OCI-LY7 (cell line): ENCODE results near the gene SCN1A. TPM values are rescaled to one million over a fixed set of nuclear protein-coding genes. Genes with fewer than 3 reads are reported as not detected.

Experiments used
- Bru-seq: library from RNA; stranded (reverse); fragments of 400-500 nt; gene quantifications from one replicate; lab custom pipeline; 2021; lab: Mats Ljungman, UMichigan
- BruChase-seq, 2 experiments: library from RNA; stranded (reverse); fragments of 400-500 nt; gene quantifications; one replicate each; lab custom pipeline; 2021; lab: Mats Ljungman, UMichigan
- BruUV-seq: library from RNA; stranded (reverse); fragments of 400-500 nt; replicated peaks from 2 replicates; lab custom pipeline; 2021; lab: Mats Ljungman, UMichigan
- CTCF ChIA-PET: fragments of 300-600 bp; sonication (Branson Sonifier 250); formaldehyde crosslinking; loops from one replicate; lab custom pipeline; 2022; ENCODE audit warnings: antibody characterized with exemption; ENCODE audit not compliant: unreplicated experiment; lab: Charles Lee
- POLR2A ChIA-PET: fragments of 300-600 bp; sonication (Branson Sonifier 250); formaldehyde crosslinking; loops from one replicate; lab custom pipeline; 2022; ENCODE audit warnings: antibody characterized with exemption; lab: Charles Lee
- DNase-seq: peaks from one replicate; pipeline ENCODE4 v3.0.0-alpha.2; 2015; ENCODE audit warnings: low spot score
- H2AFZ ChIP-seq: fragments of 200-600 bp; sonication (generic), shearing (Covaris generic); 2 replicates; pipeline ENCODE4 v1.6.1; 2014; ENCODE audit warnings: mild to moderate bottlenecking, antibody characterized with exemption, low read length, moderate library complexity
- H3K27ac ChIP-seq: fragments of 200-600 bp; sonication (generic); 2 replicates; pipeline ENCODE4 v1.5.1; 2014; ENCODE audit warnings: mixed run types, low read depth, mild to moderate bottlenecking, moderate library complexity, low read length, inconsistent platforms; ENCODE audit not compliant: poor library complexity, severe bottlenecking
- H3K36me3 ChIP-seq: fragments of 200-600 bp; sonication (generic); 2 replicates; pipeline ENCODE4 v1.6.1; 2014; ENCODE audit warnings: mild to moderate bottlenecking, antibody characterized with exemption, low read length, moderate library complexity, mixed read lengths; ENCODE audit not compliant: insufficient read depth
- H3K4me1 ChIP-seq: fragments of 200-600 bp; sonication (generic); 2 replicates; pipeline ENCODE4 v1.5.1; 2014; ENCODE audit warnings: mild to moderate bottlenecking, low read length; ENCODE audit not compliant: insufficient read depth, poor library complexity, severe bottlenecking
- H3K4me2 ChIP-seq: fragments of 200-600 bp; sonication (generic); 2 replicates; pipeline ENCODE4 v1.6.1; 2014; ENCODE audit warnings: mild to moderate bottlenecking, low read length
- H3K4me3 ChIP-seq: fragments of 200-600 bp; sonication (generic); 2 replicates; pipeline ENCODE4 v1.5.1; 2014; ENCODE audit warnings: mild to moderate bottlenecking, low read depth, low read length; ENCODE audit not compliant: poor library complexity, severe bottlenecking
- H3K79me2 ChIP-seq: fragments of 200-600 bp; sonication (generic); 2 replicates; pipeline ENCODE4 v1.6.1; 2016; ENCODE audit warnings: low read depth, mild to moderate bottlenecking, low read length, moderate library complexity, mixed read lengths; ENCODE audit not compliant: insufficient read depth
- H3K9me2 ChIP-seq: fragments of 200-600 bp; sonication (generic); 2 replicates; pipeline ENCODE4 v1.6.1; 2016; ENCODE audit warnings: mild to moderate bottlenecking, low read length, mixed read lengths; ENCODE audit not compliant: insufficient read depth
- H3K9me3 ChIP-seq: fragments of 200-600 bp; sonication (generic); 2 replicates; pipeline ENCODE4 v1.6.1; 2014; ENCODE audit warnings: mild to moderate bottlenecking, mixed run types, low read length, mixed read lengths
- H4K20me1 ChIP-seq: fragments of 200-600 bp; sonication (generic); 2 replicates; pipeline ENCODE4 v1.6.1; 2014; ENCODE audit warnings: mild to moderate bottlenecking, antibody characterized with exemption, low read length, moderate library complexity, mixed read lengths; ENCODE audit not compliant: insufficient read depth
- EZH2phosphoT487 ChIP-seq: fragments of 200-600 bp; sonication (generic); IDR thresholded peaks from 2 replicates; pipeline ENCODE4 v1.6.1; 2018; ENCODE audit warnings: low read depth, borderline replicate concordance, mild to moderate bottlenecking, mixed run types, antibody characterized with exemption, low read length, moderate library complexity, mixed read lengths
- intact Hi-C: fragments of 100-400 bp; cut with micrococcal nuclease; formaldehyde crosslinking; loops from one replicate; pipeline ENCODE4 v1.10.0; 2022; ENCODE audit not compliant: unreplicated experiment
- long read RNA-seq: library from polyadenylated mRNA; stranded (forward); transcript quantifications from one replicate; pipeline ENCODE4 v2.0.0, GENCODE V29; 2022
- total RNA-seq, 2 experiments: library from RNA; depleted of rRNA in 1 of 2; stranded (reverse); fragments of >200 nt in 1 of 2; shearing (Covaris generic) in 1 of 2; gene quantifications; 2 replicates each; pipeline ENCODE4 v1.2.3, GENCODE V29; 2014 to 2022
- TF ChIP-seq, protein P1 (sequence below): fragments of 200-600 bp; sonication (generic); conservative IDR thresholded peaks from 2 replicates; pipeline ENCODE4 v1.5.1; 2014; ENCODE audit warnings: mild to moderate bottlenecking, antibody characterized with exemption, low read length, moderate library complexity, mixed read lengths

The SCN1A gene
- total RNA-seq (2014; rRNA removed; shearing (Covaris generic)), result not detected in 2 replicates
- not detected in 2 replicates for total RNA-seq (2022)
- Bru-seq, nascent RNA, result percentile 1 among the genes with signal in this experiment
- not detected for BruChase-seq, experiment 1, labeled RNA remaining after a 6-hour chase
- BruChase-seq, experiment 2, labeled RNA remaining after a 2-hour chase, result percentile 1 among the genes with signal in this experiment
- long read RNA-seq, result 0 reads

DNA sequence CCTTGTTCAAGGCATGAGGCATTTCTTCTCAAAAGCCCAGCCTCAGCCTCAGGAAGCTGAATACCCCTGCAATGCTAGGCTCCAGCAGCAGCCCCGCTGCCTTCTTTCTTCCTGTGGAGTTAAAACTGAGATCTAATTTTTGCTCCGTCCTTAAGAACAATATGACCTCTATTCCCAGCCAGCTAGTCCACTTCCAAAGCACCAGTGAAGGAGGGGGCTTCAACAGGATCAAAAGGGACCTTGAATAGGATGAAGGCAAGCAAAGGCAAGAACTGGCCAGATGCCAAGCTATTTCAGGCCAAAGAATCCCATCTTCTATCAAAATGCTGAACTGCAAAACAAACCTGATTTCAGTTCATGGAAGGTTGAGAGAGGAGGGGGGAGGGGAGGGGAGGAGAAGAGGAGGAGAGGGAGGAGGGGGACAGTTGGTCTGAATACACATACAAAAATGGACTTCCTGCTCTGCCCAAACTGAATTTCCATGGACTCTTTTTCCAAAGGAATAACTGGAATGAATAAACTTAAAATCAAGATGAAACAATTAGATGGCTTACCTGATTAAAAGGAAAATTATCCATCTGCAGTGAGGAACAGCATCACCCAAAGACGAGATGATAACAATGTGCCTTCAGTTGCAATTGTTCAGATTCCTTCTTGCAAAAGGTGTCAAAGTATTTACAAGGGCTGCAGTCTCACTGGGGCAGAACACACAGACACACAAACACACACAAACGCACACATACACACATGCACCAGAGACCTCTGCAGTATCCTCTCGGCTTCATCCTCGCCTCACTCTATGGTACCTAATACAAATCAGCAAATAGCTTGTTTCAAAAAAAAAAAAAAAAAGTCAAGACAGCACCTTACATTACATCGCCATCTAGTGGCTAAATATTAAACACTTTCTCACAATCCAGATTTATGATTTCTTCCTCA lies at the start of gene SCN1A:
SCN1A (minus strand) TSS at position 804 of the 939 bp plus-strand sequence. CDS start 54,399 bp downstream, outside the sequence.
- Histone ChIP-seq H3K4me3 (no peak within 1 kb of the TSS), H3K4me2 (no peak within 1 kb of the TSS), H3K36me3 (no peaks in the 10 kb centered on the region), H3K4me1 (no peaks in the 10 kb centered on the region), H3K9me2 (no peaks in the 10 kb centered on the region), H3K27ac (no peak within 1 kb of the TSS), H3K79me2 (no peaks in the 10 kb centered on the region), H3K9me3 (no peaks in the 10 kb centered on the region), H4K20me1 (no peaks in the 10 kb centered on the region), H2AFZ (no peak within 1 kb of the TSS)
- no peak for TF ChIP-seq EZH2phosphoT487
- TF ChIP-seq, protein P1, sequence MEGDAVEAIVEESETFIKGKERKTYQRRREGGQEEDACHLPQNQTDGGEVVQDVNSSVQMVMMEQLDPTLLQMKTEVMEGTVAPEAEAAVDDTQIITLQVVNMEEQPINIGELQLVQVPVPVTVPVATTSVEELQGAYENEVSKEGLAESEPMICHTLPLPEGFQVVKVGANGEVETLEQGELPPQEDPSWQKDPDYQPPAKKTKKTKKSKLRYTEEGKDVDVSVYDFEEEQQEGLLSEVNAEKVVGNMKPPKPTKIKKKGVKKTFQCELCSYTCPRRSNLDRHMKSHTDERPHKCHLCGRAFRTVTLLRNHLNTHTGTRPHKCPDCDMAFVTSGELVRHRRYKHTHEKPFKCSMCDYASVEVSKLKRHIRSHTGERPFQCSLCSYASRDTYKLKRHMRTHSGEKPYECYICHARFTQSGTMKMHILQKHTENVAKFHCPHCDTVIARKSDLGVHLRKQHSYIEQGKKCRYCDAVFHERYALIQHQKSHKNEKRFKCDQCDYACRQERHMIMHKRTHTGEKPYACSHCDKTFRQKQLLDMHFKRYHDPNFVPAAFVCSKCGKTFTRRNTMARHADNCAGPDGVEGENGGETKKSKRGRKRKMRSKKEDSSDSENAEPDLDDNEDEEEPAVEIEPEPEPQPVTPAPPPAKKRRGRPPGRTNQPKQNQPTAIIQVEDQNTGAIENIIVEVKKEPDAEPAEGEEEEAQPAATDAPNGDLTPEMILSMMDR, result peak; percentile 84
- ChIA-PET POLR2A (interaction anchor here (0.6 to 1.2 kb wide), 4 partner anchors 15 to 1631 kb away, joined by 3 to 5 read pairs (median 4); no protein-coding TSS in a partner anchor), CTCF (interaction anchor here (0.5 kb wide), 1 partner anchor 81 kb away, joined by 3 read pairs; no protein-coding TSS in a partner anchor)
- BruUV-seq, result no TSS peak
- intact Hi-C loops, result loop anchor here (1.0 to 2.0 kb wide), 2 partner anchors 71 to 173 kb away; no protein-coding TSS in a partner anchor
- DNase-seq, result peak; percentile 57

DNA sequence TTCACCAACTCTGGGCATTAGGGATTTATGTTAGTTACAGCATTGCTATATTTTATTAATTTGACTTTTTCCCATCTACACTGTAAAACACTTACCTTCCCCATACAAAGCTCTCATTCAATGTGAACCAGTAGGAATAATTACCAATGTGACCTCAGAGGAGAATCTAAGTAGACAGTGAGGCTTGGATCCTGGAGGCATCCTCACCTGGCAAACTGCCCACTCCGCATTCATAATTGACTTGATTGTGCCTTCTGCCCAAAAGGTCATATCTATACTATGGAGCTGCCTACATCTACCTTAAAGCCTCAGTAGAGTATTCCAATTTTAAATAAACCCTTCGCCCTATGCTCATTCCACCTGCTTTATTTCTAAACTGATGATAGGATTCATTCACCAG lies 45.4 kb upstream of the SCN1A start:
- TF ChIP-seq EZH2phosphoT487, result no peak
- TF ChIP-seq, protein P1, result no peak
- Histone ChIP-seq H3K4me2 (no peak overlapping the region), H2AFZ (no peak overlapping the region), H3K9me2 (no peaks in the 10 kb centered on the region), H3K4me3 (no peak overlapping the region), H4K20me1 (no peaks in the 10 kb centered on the region), H3K27ac (no peak overlapping the region), H3K9me3 (no peaks in the 10 kb centered on the region), H3K79me2 (no peaks in the 10 kb centered on the region), H3K4me1 (no peaks in the 10 kb centered on the region), H3K36me3 (no peaks in the 10 kb centered on the region)
- no peak for DNase-seq
- POLR2A ChIA-PET, result interaction anchor here (0.5 kb wide), 1 partner anchor 39 kb away, joined by 3 read pairs; no protein-coding TSS in a partner anchor
- CTCF ChIA-PET, result no interaction called here
- intact Hi-C loops, result no loop called here
- BruUV-seq, result no TSS peak
